ENCODE results near the gene CUL9.

Gene CUL9

DNA sequence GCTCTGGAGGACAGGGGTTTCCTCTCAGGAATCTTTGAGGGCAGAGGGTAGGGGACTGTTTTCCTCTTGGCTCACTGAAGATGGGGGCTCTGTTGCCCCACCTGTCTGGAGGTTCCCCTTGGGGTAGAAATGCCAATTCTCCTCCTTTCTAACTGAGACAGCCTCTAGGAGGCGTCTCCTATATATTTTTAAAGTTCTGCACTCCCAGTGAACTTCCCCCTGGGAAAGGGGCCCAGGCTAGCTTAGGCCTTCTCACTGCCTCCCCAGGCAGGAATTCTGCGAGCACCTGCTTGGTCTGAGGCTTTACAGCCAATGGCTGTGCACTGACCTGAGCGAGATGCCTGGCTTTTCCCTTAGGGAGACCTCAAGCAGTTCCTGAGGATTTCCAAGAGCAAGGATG is 35.7 kb upstream of the CUL9 start:
- DNase-seq = no peak
- Histone ChIP-seq H3K4me3 (ENCODE audit: low read depth in 1 of 2, low read length in 2 of 2) (no peak overlapping the region), H3K79me2 (ENCODE audit: insufficient read depth, low read length) (no peaks in the 10 kb centered on the region), H2AFZ (ENCODE audit: low read depth, low read length) (no peak overlapping the region), H3K4me1 (ENCODE audit: insufficient read depth, low read length) (peaks cover 29% of the 10 kb centered on the region), H3K27me3 (ENCODE audit: insufficient read depth, low read length, poor library complexity) (no peaks in the 10 kb centered on the region), H3K4me2 (ENCODE audit: insufficient read depth, low read length) (no peak overlapping the region), H4K20me1 (ENCODE audit: insufficient read depth, low read length) (no peaks in the 10 kb centered on the region), H3K9me3 (ENCODE audit: insufficient read depth, low read length, severe bottlenecking) (no peaks in the 10 kb centered on the region), H3K27ac (ENCODE audit: low read length) (no peak overlapping the region), H3K9ac (ENCODE audit: low read depth, low read length) (no peak overlapping the region), H3K36me3 (ENCODE audit: insufficient read depth, low read length) (peaks cover 35% of the 10 kb centered on the region)
- ATAC-seq (ENCODE audit: insufficient read depth, low read depth) = no peak
- no peak for TF ChIP-seq EZH2 (IDR thresholded peaks at IDR 0.05; ENCODE audit: borderline replicate concordance, low read depth, low read length, severe bottlenecking)
- no peak for TF ChIP-seq CTCF (IDR thresholded peaks at IDR 0.05; ENCODE audit: borderline replicate concordance, extremely low read depth, low read length, poor library complexity, severe bottlenecking)

DNA sequence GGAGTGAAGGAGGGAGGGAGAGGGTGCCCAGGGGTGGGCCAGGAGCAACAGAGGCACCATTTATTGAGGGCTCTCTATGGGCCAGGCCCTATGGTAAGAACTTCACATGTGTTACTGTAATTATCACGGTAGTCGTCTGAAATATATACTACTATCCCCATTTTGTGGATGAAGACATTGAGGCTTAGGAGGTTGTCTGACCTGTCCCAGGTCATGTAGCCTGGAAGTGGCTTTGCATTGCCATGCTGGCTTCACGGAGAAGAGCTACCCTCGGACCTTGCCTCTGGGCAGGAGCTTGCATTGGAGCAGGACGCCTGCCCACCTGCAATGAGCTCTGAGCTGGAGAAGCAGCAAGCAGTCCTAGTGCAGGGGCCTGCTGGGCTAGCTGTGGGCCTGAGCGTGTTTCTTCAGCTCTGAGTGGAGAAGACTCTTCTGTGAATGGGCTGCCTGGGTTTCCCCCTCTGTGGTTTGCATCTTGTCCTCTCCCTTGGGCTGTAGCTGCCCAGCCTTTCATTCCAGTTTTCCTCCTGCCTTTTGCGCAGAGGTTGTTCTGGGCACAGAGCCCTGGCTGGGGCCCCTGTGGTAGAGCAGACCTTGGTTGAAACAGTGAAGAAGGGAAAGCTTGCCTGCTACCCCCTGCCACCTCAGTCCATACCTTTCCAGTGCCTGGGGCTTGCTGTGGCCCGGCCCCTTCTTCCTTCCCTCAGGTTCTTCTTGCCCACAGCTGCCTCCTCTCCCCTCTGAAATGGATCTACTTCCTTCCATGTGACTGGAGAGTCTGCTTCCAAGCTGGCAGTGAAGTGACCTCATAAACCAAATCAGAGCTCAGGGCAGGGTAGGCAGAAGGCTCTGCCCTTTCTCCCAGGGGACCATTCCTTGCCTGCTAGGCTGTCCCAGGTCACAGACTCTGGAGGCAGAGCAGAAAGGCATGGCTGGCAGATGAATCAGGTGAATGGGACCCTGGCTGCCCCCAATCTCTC is 35.0 kb upstream of the CUL9 start:
- Histone ChIP-seq H3K9ac (ENCODE audit: low read depth, low read length) (no peak overlapping the region), H3K4me2 (ENCODE audit: insufficient read depth, low read length) (no peak overlapping the region), H4K20me1 (ENCODE audit: insufficient read depth, low read length) (no peaks in the 10 kb centered on the region), H3K36me3 (ENCODE audit: insufficient read depth, low read length) (peaks cover 35% of the 10 kb centered on the region), H3K4me1 (ENCODE audit: insufficient read depth, low read length) (peaks cover 22% of the 10 kb centered on the region), H3K79me2 (ENCODE audit: insufficient read depth, low read length) (no peaks in the 10 kb centered on the region), H3K27me3 (ENCODE audit: insufficient read depth, low read length, poor library complexity) (no peaks in the 10 kb centered on the region), H3K27ac (ENCODE audit: low read length) (no peak overlapping the region), H3K4me3 (ENCODE audit: low read depth in 1 of 2, low read length in 2 of 2) (no peak overlapping the region), H2AFZ (ENCODE audit: low read depth, low read length) (no peak overlapping the region), H3K9me3 (ENCODE audit: insufficient read depth, low read length, severe bottlenecking) (no peaks in the 10 kb centered on the region)
- no peak for DNase-seq
- no peak for ATAC-seq (ENCODE audit: insufficient read depth, low read depth)
- no peak for TF ChIP-seq CTCF (IDR thresholded peaks at IDR 0.05; ENCODE audit: borderline replicate concordance, extremely low read depth, low read length, poor library complexity, severe bottlenecking)
- no peak for TF ChIP-seq EZH2 (IDR thresholded peaks at IDR 0.05; ENCODE audit: borderline replicate concordance, low read depth, low read length, severe bottlenecking)

DNA sequence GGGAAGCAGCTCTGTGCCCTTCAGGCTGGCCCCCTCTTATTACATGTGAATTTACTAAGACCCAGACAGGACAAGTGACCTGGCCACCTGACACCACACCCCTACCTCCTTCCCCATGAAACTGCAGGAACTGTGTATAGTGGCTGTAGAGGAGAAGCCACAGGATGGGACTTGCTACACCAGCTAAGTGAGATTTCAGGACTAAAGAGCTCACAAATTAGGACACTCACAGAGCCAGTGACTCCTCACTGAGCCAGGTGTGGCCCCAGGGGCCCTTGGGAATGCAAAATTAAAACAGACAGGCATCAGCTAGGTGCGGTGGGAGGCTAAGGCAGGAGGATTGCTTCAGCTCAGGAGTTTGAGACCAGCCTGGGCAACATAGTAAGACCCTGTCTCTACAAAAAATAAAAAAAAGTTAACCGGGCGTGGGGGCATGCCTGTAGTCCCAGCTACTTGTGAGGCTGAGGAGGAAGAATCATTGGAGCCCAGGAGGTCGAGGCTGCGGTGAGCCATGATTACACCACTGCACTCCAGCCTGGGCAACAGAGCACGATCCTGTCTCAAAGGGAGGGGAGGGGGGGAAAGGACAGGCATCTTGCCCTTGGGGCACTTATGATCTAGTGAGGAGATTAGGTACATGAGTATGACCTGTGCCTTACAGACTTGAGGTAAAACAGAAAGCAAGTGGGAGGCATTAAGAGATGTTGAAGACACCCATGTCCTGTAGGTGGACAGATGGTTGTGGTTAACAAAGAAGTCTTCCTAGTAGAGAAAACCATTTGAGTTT is 34.1 kb upstream of the CUL9 start:
- no peaks in the 10 kb centered on the region for H3K27me3 ChIP-seq (ENCODE audit: insufficient read depth, low read length, poor library complexity)
- ATAC-seq (ENCODE audit: insufficient read depth, low read depth) (no peak), DNase-seq (no peak)
- no peak overlapping the region for H2AFZ ChIP-seq (ENCODE audit: low read depth, low read length)
- H3K79me2 ChIP-seq (ENCODE audit: insufficient read depth, low read length) = no peaks in the 10 kb centered on the region
- no peak overlapping the region for H3K27ac ChIP-seq (ENCODE audit: low read length)
- H4K20me1 ChIP-seq (ENCODE audit: insufficient read depth, low read length) = no peaks in the 10 kb centered on the region
- no peaks in the 10 kb centered on the region for H3K9me3 ChIP-seq (ENCODE audit: insufficient read depth, low read length, severe bottlenecking)
- no peak overlapping the region for H3K4me3 ChIP-seq (ENCODE audit: low read depth in 1 of 2, low read length in 2 of 2)
- H3K4me2 ChIP-seq (ENCODE audit: insufficient read depth, low read length) = no peak overlapping the region
- no peak overlapping the region for H3K9ac ChIP-seq (ENCODE audit: low read depth, low read length)
- H3K36me3 ChIP-seq (ENCODE audit: insufficient read depth, low read length) = peaks cover 42% of the 10 kb centered on the region
- peaks cover 13% of the 10 kb centered on the region for H3K4me1 ChIP-seq (ENCODE audit: insufficient read depth, low read length)
- no peak for TF ChIP-seq EZH2 (IDR thresholded peaks at IDR 0.05; ENCODE audit: borderline replicate concordance, low read depth, low read length, severe bottlenecking)
- no peak for TF ChIP-seq CTCF (IDR thresholded peaks at IDR 0.05; ENCODE audit: borderline replicate concordance, extremely low read depth, low read length, poor library complexity, severe bottlenecking)
